ENCODE results near the gene ANKS6.

GRCh38 chr9:98846081-98846480 is 49.7 kb upstream of the ANKS6 start:
- no peak for TF ChIP-seq CTCF (IDR thresholded peaks at IDR 0.05)
- no peak for TF ChIP-seq EP300 (IDR thresholded peaks at IDR 0.05)
- no peak for TF ChIP-seq POLR2A (IDR thresholded peaks at IDR 0.05)
- no peak for TF ChIP-seq POLR2AphosphoS5 (IDR thresholded peaks at IDR 0.05)

Data from stomach (tissue), 4 donors.